Parathyroid adenoma (tissue), 2 donors: ENCODE data around the gene ARHGEF2.

ENCODE experiments used
- H2AFZ ChIP-seq: fragments of 300-600 bp; sonication (generic); one replicate; pipeline ENCODE4 v1.7.0; 2017; ENCODE audit warnings: antibody characterized with exemption, mild to moderate bottlenecking
- H3K27ac ChIP-seq: fragments of 300-600 bp; sonication (generic); one replicate; pipeline ENCODE4 v1.7.0; 2017
- H3K27me3 ChIP-seq: fragments of 300-600 bp; sonication (generic); one replicate; pipeline ENCODE4 v1.7.0; 2017; ENCODE audit warnings: low read length; ENCODE audit not compliant: control insufficient read depth, insufficient read depth
- H3K36me3 ChIP-seq: fragments of 300-600 bp; sonication (generic); one replicate; pipeline ENCODE4 v1.7.0; 2017; ENCODE audit warnings: low read length; ENCODE audit not compliant: control insufficient read depth, insufficient read depth
- H3K4me1 ChIP-seq: fragments of 300-600 bp; sonication (generic); one replicate; pipeline ENCODE4 v1.7.0; 2017; ENCODE audit warnings: control low read depth
- H3K4me2 ChIP-seq: fragments of 300-600 bp; sonication (generic); one replicate; pipeline ENCODE4 v1.7.0; 2017; ENCODE audit warnings: low read length
- H3K4me3 ChIP-seq: fragments of 300-600 bp; sonication (generic); one replicate; pipeline ENCODE4 v1.7.0; 2017; ENCODE audit warnings: low read depth, low read length
- H3K79me2 ChIP-seq: fragments of 300-600 bp; sonication (generic); one replicate; pipeline ENCODE4 v1.7.0; 2017; ENCODE audit warnings: control low read depth
- H3K9ac ChIP-seq: fragments of 300-600 bp; sonication (generic); one replicate; pipeline ENCODE4 v1.7.0; 2017; ENCODE audit warnings: mild to moderate bottlenecking
- H3K9me3 ChIP-seq: fragments of 300-600 bp; sonication (generic); one replicate; pipeline ENCODE4 v1.7.0; 2017; ENCODE audit warnings: low read length; ENCODE audit not compliant: control insufficient read depth
- CTCF ChIP-seq: fragments of 300-600 bp; sonication (generic); IDR thresholded peaks from one replicate; pipeline ENCODE4 v1.7.0; 2017; ENCODE audit warnings: antibody characterized with exemption, mild to moderate bottlenecking
- donor health status: primary hyperparathyroidism.

The ARHGEF2 gene

DNA sequence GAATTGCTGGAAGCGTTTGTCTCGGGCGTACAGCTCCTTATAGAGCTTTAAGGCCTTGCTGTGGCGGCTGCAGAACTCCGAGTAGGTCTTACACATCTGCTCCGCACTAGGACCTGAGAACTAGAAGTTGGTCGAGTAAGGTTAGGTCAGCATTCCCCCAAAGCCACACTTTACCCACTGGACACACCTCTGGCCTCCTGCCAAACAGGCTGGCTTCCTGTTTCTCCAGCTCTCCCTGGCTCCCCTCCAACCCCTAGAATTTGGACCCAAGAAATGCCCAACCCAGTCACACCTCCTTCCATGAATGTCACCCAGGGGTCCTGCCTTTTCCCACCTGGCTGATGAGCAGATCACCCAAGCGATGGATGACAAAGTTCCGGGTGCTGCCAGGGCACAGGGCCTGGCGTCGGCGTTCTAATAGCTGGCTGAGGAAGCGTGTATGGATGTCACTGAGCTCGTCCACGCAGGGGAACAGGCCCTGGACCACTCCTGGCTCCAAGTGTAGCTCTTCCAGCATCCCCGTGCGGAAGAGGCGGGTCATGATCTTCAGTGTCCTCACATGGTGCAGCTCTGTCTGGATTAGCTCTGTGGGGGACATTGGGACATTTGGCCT lies 15.6 kb downstream of the ARHGEF2 start:
- Histone ChIP-seq H3K4me3 (no peak overlapping the region), H3K9me3 (no peaks in the 10 kb centered on the region), H3K4me2 (no peak overlapping the region), H3K9ac (no peak overlapping the region), H3K27ac (no peak overlapping the region), H3K4me1 (no peaks in the 10 kb centered on the region), H3K79me2 (no peaks in the 10 kb centered on the region), H3K27me3 (no peaks in the 10 kb centered on the region), H3K36me3 (no peaks in the 10 kb centered on the region), H2AFZ (no peak overlapping the region)
- no peak for TF ChIP-seq CTCF

- no peak overlapping the region for H3K27ac ChIP-seq
- no peaks in the 10 kb centered on the region for H3K36me3 ChIP-seq
Measured at GRCh38 chr1:155961937-155962336, 16.4 kb downstream of the ARHGEF2 start.

GRCh38 chr1:155960081-155960745 lies 18.1 kb downstream of the ARHGEF2 start:
- Histone ChIP-seq H3K27me3 (no peaks in the 10 kb centered on the region), H3K9me3 (no peaks in the 10 kb centered on the region), H3K36me3 (no peaks in the 10 kb centered on the region), H3K27ac (no peak overlapping the region), H3K9ac (no peak overlapping the region), H3K4me3 (no peak overlapping the region), H3K4me1 (no peaks in the 10 kb centered on the region), H3K79me2 (no peaks in the 10 kb centered on the region), H2AFZ (no peak overlapping the region), H3K4me2 (no peak overlapping the region)
- no peak for TF ChIP-seq CTCF

More at GRCh38 chr1:155961937-155962336, 16.4 kb downstream of the ARHGEF2 start:
- no peaks in the 10 kb centered on the region for H3K4me1 ChIP-seq
- no peak for TF ChIP-seq CTCF
- H3K27me3 ChIP-seq = no peaks in the 10 kb centered on the region
- H3K9me3 ChIP-seq = no peaks in the 10 kb centered on the region
- H3K4me2 ChIP-seq = no peak overlapping the region
- H2AFZ ChIP-seq = no peak overlapping the region
- H3K79me2 ChIP-seq = no peaks in the 10 kb centered on the region
- no peak overlapping the region for H3K4me3 ChIP-seq
- H3K9ac ChIP-seq = no peak overlapping the region

DNA sequence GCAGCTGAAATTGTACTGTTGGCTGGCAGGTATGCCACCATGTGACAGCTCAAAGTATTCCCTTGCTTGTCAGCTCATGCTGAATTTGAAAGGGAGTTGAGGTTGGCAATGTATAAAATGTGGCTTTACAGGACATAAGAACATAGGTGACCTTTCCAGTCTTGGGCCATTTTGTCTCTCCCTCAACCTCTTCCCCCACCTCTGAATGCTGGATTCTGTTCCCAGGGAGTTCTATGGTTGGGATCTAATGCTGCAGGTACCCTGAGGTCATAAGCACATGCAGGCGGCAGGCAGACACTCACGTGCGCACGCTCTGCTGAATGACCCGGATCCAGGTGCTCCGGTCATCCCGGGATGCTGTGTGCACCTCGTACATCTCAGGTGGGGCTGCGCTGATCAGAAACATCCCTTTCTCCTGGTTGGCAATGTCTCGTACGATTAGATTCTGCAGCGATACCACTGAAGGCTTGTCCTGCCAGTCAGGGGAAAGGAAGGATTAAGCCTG lies 20.9 kb downstream of the ARHGEF2 start:
- Histone ChIP-seq H2AFZ (no peak overlapping the region), H3K27ac (no peak overlapping the region), H3K4me2 (no peak overlapping the region), H3K79me2 (no peaks in the 10 kb centered on the region), H3K9me3 (no peaks in the 10 kb centered on the region), H3K9ac (no peak overlapping the region), H3K4me3 (no peak overlapping the region), H3K4me1 (no peaks in the 10 kb centered on the region), H3K27me3 (no peaks in the 10 kb centered on the region), H3K36me3 (no peaks in the 10 kb centered on the region)
- no peak for TF ChIP-seq CTCF

- Histone ChIP-seq H3K9ac (no peak overlapping the region), H2AFZ (no peak overlapping the region), H3K27ac (no peak overlapping the region), H3K9me3 (no peaks in the 10 kb centered on the region), H3K4me1 (no peaks in the 10 kb centered on the region), H3K36me3 (no peaks in the 10 kb centered on the region), H3K4me3 (no peak overlapping the region), H3K27me3 (no peaks in the 10 kb centered on the region), H3K4me2 (no peak overlapping the region), H3K79me2 (no peaks in the 10 kb centered on the region)
- TF ChIP-seq CTCF = no peak
Measured at GRCh38 chr1:155954645-155955044, 23.7 kb downstream of the ARHGEF2 start.
